T-helper 2 cell treated with Interferon-gamma antibody and Interleukin-4, amounts not matched to agents 5 μg/mL and 100 μg/mL, for 36 hours (primary cell): ENCODE measurements around the gene PHACTR3.

Experiments
- DNase-seq: peaks from one replicate; pipeline ENCODE4 v3.0.0; 2021; ENCODE audit warnings: low spot score
- H3K27ac Mint-ChIP-seq: one replicate; pipeline ENCODE4 v1.8.0; 2021; ENCODE audit warnings: mild to moderate bottlenecking, mixed read lengths
- H3K27me3 Mint-ChIP-seq: one replicate; pipeline ENCODE4 v1.8.0; 2021; ENCODE audit warnings: low read depth, mixed read lengths
- H3K36me3 Mint-ChIP-seq: one replicate; pipeline ENCODE4 v1.8.0; 2021; ENCODE audit warnings: low read depth, mixed read lengths
- H3K4me1 Mint-ChIP-seq: one replicate; pipeline ENCODE4 v1.8.0; 2021; ENCODE audit warnings: low read depth, mixed read lengths
- H3K4me3 Mint-ChIP-seq: one replicate; pipeline ENCODE4 v1.8.0; 2022; ENCODE audit warnings: mild to moderate bottlenecking, moderate library complexity, mixed read lengths
- H3K9me3 Mint-ChIP-seq: one replicate; pipeline ENCODE4 v1.8.0; 2021; ENCODE audit warnings: mixed read lengths

PHACTR3 gene

GRCh38 chr20:59781226-59781625, 176.9 kb downstream of the PHACTR3 start:
- Mint-ChIP-seq H3K36me3 (no peaks in the 10 kb centered on the region), H3K4me3 (no peak overlapping the region), H3K4me1 (no peaks in the 10 kb centered on the region), H3K27ac (no peak overlapping the region), H3K27me3 (no peaks in the 10 kb centered on the region), H3K9me3 (no peaks in the 10 kb centered on the region)
- no peak for DNase-seq

GRCh38 chr20:59782986-59783640, 178.8 kb downstream of the PHACTR3 start:
- H3K9me3 Mint-ChIP-seq = no peaks in the 10 kb centered on the region
- no peaks in the 10 kb centered on the region for H3K4me1 Mint-ChIP-seq
- H3K36me3 Mint-ChIP-seq = no peaks in the 10 kb centered on the region
- H3K27ac Mint-ChIP-seq = no peak overlapping the region
- no peaks in the 10 kb centered on the region for H3K27me3 Mint-ChIP-seq
- peak; percentile 7 for DNase-seq
- H3K4me3 Mint-ChIP-seq = no peak overlapping the region

- no peak overlapping the region for H3K4me3 Mint-ChIP-seq
- H3K36me3 Mint-ChIP-seq = no peaks in the 10 kb centered on the region
- H3K9me3 Mint-ChIP-seq = no peaks in the 10 kb centered on the region
- no peaks in the 10 kb centered on the region for H3K27me3 Mint-ChIP-seq
- no peaks in the 10 kb centered on the region for H3K4me1 Mint-ChIP-seq
- no peak overlapping the region for H3K27ac Mint-ChIP-seq
- DNase-seq = no peak
These were observed 179.3 kb downstream of the PHACTR3 start for GRCh38 chr20:59783641-59784010.

GRCh38 chr20:59784365-59784764, 180.0 kb downstream of the PHACTR3 start:
- H3K4me1 Mint-ChIP-seq = no peaks in the 10 kb centered on the region
- DNase-seq = no peak
- no peak overlapping the region for H3K4me3 Mint-ChIP-seq
- no peaks in the 10 kb centered on the region for H3K9me3 Mint-ChIP-seq
- no peaks in the 10 kb centered on the region for H3K36me3 Mint-ChIP-seq
- H3K27ac Mint-ChIP-seq = no peak overlapping the region
- H3K27me3 Mint-ChIP-seq = no peaks in the 10 kb centered on the region

- Mint-ChIP-seq H3K27ac (no peak overlapping the region), H3K9me3 (no peaks in the 10 kb centered on the region), H3K4me1 (no peaks in the 10 kb centered on the region), H3K4me3 (no peak overlapping the region), H3K27me3 (peaks cover 2% of the 10 kb centered on the region), H3K36me3 (no peaks in the 10 kb centered on the region)
- no peak for DNase-seq
These were observed 180.7 kb downstream of the PHACTR3 start for GRCh38 chr20:59784791-59785668.

- no peak overlapping the region for H3K27ac Mint-ChIP-seq
- H3K4me1 Mint-ChIP-seq = no peaks in the 10 kb centered on the region
- no peak for DNase-seq
- H3K36me3 Mint-ChIP-seq = no peaks in the 10 kb centered on the region
- peaks cover 2% of the 10 kb centered on the region for H3K27me3 Mint-ChIP-seq
- H3K4me3 Mint-ChIP-seq = no peak overlapping the region
- H3K9me3 Mint-ChIP-seq = no peaks in the 10 kb centered on the region
These were observed 181.3 kb downstream of the PHACTR3 start for GRCh38 chr20:59785669-59785959.

- H3K4me3 Mint-ChIP-seq = no peak overlapping the region
- no peak overlapping the region for H3K27ac Mint-ChIP-seq
- no peak for DNase-seq
- H3K36me3 Mint-ChIP-seq = no peaks in the 10 kb centered on the region
- H3K27me3 Mint-ChIP-seq = peaks cover 2% of the 10 kb centered on the region
- no peaks in the 10 kb centered on the region for H3K4me1 Mint-ChIP-seq
- no peaks in the 10 kb centered on the region for H3K9me3 Mint-ChIP-seq
These were observed 181.9 kb downstream of the PHACTR3 start for GRCh38 chr20:59785986-59786795.

- Mint-ChIP-seq H3K27me3 (peaks cover 2% of the 10 kb centered on the region), H3K4me3 (no peak overlapping the region), H3K27ac (no peak overlapping the region), H3K4me1 (no peaks in the 10 kb centered on the region), H3K9me3 (no peaks in the 10 kb centered on the region), H3K36me3 (no peaks in the 10 kb centered on the region)
- DNase-seq = no peak
These were observed 182.6 kb downstream of the PHACTR3 start for GRCh38 chr20:59786801-59787537.

GRCh38 chr20:59787538-59787890, 183.2 kb downstream of the PHACTR3 start:
- no peaks in the 10 kb centered on the region for H3K9me3 Mint-ChIP-seq
- H3K27ac Mint-ChIP-seq = no peak overlapping the region
- H3K4me3 Mint-ChIP-seq = no peak overlapping the region
- no peak for DNase-seq
- H3K4me1 Mint-ChIP-seq = no peaks in the 10 kb centered on the region
- peaks cover 2% of the 10 kb centered on the region for H3K27me3 Mint-ChIP-seq
- no peaks in the 10 kb centered on the region for H3K36me3 Mint-ChIP-seq

- H3K27me3 Mint-ChIP-seq = peaks cover 2% of the 10 kb centered on the region
- no peak overlapping the region for H3K27ac Mint-ChIP-seq
These were observed 183.9 kb downstream of the PHACTR3 start for GRCh38 chr20:59788196-59788735.

GRCh38 chr20:59788811-59789397, 184.6 kb downstream of the PHACTR3 start:
- Mint-ChIP-seq H3K4me1 (no peaks in the 10 kb centered on the region), H3K9me3 (no peaks in the 10 kb centered on the region), H3K36me3 (no peaks in the 10 kb centered on the region), H3K27me3 (peaks cover 2% of the 10 kb centered on the region), H3K4me3 (no peak overlapping the region), H3K27ac (no peak overlapping the region)
- DNase-seq = no peak

More at GRCh38 chr20:59788196-59788735, 183.9 kb downstream of the PHACTR3 start:
- Mint-ChIP-seq H3K4me1 (no peaks in the 10 kb centered on the region), H3K4me3 (no peak overlapping the region), H3K9me3 (no peaks in the 10 kb centered on the region), H3K36me3 (no peaks in the 10 kb centered on the region)
- no peak for DNase-seq

GRCh38 chr20:59789686-59790085, 185.3 kb downstream of the PHACTR3 start:
- Mint-ChIP-seq H3K36me3 (no peaks in the 10 kb centered on the region), H3K4me1 (no peaks in the 10 kb centered on the region), H3K4me3 (no peak overlapping the region), H3K27ac (no peak overlapping the region), H3K27me3 (peaks cover 2% of the 10 kb centered on the region), H3K9me3 (no peaks in the 10 kb centered on the region)
- no peak for DNase-seq

GRCh38 chr20:59790346-59790745, 186.0 kb downstream of the PHACTR3 start:
- Mint-ChIP-seq H3K4me1 (no peaks in the 10 kb centered on the region), H3K27me3 (peaks cover 2% of the 10 kb centered on the region), H3K36me3 (no peaks in the 10 kb centered on the region), H3K27ac (no peak overlapping the region), H3K9me3 (no peaks in the 10 kb centered on the region), H3K4me3 (no peak overlapping the region)
- DNase-seq = no peak
